Umbilical cord (tissue), 2 donors: Measurements from ENCODE around the gene CHCHD1. TPM values are rescaled to one million over a fixed set of nuclear protein-coding genes. Genes with fewer than 3 reads are reported as not detected.
"Not testable (repeated sequence)": the region's sequence is repeated elsewhere in the genome, so short reads cannot be mapped to it uniquely, and the experiment has no call there.

ENCODE experiments used
- DNase-seq: peaks from one replicate; pipeline ENCODE4 v3.0.0-alpha.2; 2015; ENCODE audit warnings: low spot score
- total RNA-seq: library from RNA; depleted of rRNA; stranded (reverse); fragments of >200 nt; gene quantifications from one replicate; pipeline ENCODE4 v1.2.3, GENCODE V29; 2014; ENCODE audit warnings: low replicate concordance; ENCODE audit not compliant: insufficient read depth

The CHCHD1 gene
- total RNA-seq, 1 donor from 2014 or later, result 21.4 TPM

DNA sequence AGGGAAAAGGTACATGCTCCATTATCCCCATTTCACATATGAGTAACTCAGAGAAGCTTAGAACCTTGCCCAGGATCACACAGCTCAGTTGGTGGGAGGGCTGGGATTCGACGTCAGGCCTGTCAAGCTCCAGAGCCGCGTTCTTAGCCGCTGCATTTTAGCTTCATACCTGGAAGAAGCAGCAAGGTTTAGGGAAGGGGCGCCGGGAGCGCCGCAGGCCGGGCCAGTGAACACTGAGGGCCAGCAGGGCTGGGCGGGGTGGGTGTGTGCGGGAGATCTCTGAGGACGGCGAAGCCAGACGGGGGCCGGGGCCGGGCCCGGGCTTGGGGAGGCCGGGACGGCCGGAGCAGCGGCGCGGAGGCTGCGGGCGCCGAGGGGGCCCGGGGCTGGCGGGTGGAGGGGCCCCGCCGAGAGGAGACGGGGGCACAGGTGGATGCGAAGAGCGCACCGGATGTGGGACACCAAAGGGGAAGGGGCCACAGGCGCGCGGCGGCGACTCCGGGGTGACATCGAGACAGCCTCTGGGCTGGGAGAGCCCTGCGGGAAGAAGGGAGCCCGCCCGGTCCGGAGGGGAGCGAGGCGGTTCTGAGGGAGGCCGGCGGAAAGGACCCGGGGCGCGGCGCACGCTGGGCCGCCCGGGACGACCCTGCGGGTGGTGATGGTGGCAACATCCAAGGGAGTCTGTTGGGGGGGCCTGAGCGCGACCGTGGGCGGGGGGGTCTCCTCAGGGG lies 29.1 kb downstream of the CHCHD1 start:
- peak; percentile 24 for DNase-seq

DNA sequence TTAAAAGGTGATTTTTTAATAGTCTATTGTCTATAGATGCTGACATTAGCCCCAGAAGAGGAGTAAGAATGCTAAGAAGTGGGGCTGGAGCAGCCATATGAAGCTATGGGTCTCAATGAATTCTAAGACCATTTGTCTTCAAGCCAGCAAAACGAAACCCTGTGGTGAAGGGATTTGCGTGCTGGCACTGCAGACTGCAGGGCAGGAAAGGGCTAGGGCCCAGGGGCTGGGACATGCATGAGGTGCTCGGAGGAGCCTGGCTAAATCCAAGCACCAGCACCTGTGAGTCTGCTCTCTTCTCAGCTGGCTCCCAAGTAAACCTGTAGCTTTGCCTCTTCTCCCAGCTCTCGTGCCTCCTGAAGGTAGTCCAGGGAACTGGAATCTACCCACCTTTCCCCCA lies 30.8 kb downstream of the CHCHD1 start:
- no peak for DNase-seq

DNA sequence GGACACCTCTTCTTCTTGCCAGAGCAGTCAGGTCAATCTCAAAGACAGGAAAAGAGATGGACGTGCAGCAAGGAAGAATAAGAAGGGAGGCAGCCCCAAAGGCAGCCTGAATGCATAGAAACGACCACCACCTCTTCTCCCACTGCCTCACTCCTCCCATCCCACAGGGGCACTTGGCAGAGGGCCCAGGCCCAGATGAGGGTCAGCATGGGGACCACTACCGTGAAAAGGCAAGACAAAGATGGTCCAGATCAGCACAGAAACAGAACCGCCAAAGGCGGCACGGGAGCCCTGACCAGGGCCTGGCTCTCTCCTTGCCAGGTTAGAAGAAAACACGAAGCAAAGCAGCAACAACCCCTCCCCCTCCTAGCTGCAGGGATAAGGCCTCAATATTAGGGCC lies 31.5 kb downstream of the CHCHD1 start:
- no peak for DNase-seq

DNA sequence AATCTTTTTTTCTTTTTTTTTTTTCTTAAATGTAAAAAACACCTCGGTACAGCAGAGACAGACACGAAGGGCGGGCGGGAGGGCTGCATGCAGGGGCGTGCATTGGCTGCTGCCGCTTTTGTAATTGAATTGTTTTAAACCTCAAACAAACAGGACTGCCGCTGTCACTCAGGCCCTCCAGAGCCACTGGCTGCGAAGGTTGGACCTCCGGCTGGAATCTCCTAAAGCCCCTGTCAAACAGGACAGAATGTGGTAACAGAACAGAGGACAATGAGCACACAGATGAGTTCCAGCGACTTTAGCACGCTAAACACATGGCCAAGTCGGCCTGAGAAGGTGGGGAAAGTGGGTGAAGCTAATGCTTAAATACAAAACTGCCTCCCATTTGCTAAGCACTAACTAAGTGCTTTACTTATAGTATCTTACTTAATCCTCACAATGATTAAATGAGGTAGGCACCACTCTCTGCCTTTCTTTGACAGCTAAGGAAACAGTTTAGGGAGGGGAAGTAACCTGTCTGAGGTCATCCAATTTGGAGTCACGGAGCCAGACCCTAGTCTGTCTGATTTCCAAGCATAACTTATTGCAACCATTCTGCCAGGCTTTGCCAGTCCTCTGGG lies 32.5 kb downstream of the CHCHD1 start:
- no peak for DNase-seq

DNA sequence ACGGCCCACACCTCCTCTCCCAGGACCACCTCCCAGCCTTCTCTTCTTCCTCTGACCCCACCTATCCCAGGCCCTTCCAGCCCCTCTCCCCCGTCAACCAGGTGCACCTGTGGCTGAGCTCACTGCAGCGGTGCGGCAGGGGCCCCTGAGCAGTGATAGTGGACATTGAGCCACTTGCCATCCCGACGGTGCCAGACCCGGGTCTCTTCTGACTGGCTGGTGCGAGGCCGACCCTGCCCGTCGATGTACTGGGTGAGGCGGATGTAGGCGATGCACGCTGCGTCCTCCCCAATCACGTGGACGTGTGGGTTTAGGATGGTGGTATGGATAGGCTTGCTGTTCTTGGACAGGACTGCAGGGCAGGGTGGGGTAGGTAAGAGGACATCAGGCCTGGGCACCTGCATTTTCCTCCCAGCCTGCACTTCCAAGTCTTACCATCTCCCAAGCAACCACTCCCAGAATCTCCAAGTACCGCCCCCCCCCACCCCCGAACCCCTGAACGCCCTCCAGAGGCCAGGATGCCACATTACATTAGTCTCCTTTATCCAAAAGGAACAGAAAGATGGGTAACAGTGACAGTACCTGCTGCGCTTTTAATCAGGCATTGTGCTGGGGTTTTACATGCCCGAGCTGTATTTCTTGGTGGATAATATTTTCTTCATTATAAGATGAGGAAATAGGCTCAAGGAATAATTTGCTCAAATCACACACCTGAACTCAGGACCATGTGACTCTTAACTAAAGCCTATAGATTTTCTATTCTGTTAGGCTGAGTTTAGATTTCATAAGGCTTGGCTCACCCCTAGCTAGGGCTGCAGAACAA lies 33.3 kb downstream of the CHCHD1 start:
- no peak for DNase-seq

DNA sequence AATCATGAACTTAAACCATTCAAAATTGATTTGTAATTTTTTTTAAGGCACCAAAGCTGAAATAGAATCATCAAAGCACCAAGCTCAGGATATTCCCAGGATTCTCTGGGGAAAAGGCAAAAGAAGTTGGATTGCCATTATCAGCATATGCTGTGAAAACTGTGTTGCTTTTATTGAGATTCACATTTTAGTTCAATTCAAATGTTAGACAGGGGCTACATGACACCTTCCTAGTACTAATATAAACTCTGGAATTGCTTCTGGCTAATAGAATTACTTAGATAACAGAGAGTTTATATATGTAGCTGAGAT lies 33.8 kb downstream of the CHCHD1 start:
- DNase-seq, result no peak

DNA sequence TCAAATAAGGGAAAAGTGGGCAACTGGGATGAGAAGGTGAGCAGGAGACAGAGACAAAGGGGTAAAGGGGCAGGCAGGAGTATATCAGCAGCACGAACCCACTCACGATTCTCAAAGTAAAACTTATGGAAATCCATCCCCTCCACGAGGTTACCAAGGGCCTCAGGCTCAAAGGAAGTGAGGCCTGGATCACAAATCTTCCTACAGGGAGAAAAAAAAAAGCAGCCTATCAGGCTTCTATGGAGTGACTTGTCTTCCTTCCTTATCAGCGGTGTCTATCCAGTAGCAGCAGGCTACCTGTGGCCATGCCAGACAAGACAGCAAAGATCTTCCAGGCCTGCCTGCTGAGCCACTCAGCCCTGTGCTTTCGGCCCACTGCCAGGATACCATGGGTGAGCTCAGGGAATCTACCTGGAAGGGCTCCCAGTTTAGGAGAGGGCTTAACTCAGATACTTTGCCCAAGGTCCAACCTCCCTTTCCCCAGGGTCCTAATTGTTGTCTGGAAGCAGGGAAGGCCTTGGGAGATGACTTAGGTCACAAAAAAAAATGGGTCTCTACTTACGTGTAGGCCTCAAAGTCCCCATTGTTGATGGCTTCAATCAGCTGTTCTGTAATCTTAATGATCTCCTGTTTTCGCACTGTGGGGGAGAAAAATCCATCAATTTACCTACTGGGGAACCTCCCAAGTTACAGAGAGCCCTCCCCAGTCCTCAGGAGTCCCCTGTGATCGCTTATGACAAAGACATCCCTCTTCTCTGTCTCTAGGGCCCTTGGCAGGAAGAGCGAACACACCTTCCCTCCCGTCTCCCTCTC lies 35.3 kb downstream of the CHCHD1 start:
- no peak for DNase-seq

DNA sequence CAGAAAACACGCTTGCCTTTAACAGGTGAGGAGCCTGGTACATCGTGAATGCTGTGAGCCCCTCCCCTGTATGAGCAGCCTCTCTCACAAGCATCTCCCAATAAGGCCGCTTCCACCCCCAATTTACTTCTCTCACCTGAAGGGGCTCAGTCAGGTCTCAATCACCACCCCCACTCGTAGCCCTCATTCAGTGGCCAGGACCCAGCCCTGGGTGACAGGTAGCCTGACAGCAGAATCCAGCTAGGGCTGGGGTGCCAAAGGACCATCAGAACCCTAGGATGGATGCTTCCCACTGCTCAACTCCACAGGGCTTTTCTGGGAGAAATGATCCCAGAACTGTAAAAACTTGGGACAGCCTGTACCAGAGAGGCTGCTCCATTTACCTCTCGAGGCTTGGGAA lies 36.0 kb downstream of the CHCHD1 start:
- DNase-seq, result no peak

DNA sequence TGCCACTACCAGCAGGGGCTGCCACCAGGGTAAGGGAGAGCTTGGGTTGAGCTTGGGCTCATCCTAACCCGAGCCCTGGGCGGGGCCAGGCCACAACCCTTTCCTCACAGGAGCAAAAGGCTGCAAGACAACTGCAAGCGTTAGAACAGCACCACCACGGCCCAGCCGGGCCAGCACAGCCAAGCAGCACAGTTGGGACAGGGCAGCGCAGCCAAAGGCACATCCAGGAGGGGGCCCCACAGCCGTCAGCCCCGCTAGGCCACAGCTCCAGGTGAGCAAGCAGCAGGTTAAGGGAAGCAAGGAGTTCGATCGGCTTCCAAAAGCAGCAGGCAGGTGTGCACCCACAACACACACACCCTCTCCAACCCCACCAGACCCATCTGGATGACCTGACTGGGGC lies 36.6 kb downstream of the CHCHD1 start:
- no peak for DNase-seq

DNA sequence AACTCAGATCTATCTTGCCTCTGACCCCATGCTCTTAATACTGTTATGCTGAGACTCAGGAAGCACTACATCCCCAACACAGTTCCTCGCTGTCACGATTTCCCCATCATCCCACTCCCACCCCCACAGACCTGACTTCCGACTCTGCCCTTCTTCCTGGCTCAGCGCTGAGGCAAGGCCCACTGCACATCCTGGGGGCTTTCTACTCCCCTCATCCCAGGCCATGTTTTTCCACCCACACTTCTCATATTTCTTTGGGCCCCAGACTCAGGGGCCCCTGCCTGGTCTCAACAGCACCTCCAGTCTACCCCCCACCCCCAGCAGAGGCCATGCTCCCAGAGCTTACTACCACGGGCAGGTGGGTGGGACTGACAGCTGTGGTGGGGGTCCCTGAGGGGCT lies 37.2 kb downstream of the CHCHD1 start:
- DNase-seq, result no peak

DNA sequence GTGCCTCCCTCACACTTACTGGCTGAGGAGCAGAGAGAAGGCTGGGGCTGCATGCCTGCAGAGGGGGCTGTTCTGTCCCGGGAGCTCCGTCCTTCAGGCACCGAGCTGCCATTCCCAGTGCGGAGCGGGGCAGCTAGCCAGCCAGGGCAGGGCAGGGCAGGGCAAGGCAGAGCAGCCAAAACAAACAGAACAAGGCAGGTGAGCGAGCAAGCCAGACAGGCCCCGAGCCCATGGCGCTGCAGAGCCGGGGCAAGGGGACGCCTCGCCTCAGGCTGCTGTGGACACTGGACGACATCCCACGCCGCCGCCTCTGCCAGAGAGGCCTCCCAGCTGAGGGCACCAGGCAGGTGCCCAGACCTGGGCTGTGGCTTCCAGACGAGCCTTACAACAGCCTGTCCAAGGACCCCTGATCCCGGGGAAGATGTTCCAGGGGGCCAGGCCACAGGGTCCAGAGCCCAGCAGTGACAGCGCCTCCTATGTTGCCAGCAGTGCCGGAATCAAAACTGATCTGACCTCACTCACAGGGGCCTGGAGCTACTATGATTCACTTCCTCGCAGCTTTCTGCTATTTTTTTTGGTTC lies 37.8 kb downstream of the CHCHD1 start:
- no peak for DNase-seq

DNA sequence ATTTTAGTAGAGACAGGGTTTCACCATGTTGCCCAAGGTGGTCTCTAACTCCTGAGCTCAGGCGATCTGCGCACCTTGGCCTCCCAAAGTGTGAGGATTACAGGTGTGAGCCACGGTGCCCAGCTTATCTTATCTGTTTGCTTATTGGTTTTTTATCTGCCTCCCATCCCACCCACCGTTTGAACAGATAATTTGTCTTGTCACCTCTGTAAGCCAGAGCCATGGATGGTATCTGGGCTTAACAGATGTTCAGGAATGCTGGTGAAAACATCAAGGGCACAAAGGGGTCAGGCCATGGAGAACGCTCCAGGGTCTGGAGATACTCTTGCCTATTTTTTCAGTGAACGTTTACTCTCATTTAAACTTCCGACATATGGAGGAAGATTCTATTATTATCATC lies 41.5 kb downstream of the CHCHD1 start:
- DNase-seq, result no peak

DNA sequence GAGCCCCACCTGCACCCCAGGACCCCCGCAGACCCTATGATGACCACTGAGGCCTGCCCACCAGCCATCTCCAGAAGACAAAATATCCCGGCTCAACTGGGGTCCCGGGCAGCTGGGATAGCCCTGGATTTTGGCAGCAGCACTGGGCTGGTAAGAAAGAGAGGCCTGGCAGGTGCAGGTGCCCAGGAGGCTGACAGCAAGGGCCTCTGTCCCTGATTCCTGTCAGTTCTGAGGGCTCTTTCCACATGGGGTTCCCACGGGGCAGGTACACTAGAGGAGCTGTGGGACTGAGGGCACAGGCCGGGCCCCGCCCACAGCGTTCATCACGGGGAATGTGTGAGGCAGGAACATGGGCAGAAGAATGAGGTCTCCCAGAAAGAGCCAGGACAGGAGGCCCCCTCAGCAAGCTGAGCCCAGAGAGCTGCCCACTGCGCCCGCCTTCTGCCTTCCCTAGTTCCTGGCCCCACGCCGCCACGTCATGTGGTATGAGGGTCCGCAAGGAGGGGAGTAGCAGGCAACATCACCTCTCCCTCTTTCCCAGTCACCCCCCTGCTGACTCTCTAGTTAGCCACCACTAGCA lies 42.4 kb downstream of the CHCHD1 start:
- no peak for DNase-seq

DNA sequence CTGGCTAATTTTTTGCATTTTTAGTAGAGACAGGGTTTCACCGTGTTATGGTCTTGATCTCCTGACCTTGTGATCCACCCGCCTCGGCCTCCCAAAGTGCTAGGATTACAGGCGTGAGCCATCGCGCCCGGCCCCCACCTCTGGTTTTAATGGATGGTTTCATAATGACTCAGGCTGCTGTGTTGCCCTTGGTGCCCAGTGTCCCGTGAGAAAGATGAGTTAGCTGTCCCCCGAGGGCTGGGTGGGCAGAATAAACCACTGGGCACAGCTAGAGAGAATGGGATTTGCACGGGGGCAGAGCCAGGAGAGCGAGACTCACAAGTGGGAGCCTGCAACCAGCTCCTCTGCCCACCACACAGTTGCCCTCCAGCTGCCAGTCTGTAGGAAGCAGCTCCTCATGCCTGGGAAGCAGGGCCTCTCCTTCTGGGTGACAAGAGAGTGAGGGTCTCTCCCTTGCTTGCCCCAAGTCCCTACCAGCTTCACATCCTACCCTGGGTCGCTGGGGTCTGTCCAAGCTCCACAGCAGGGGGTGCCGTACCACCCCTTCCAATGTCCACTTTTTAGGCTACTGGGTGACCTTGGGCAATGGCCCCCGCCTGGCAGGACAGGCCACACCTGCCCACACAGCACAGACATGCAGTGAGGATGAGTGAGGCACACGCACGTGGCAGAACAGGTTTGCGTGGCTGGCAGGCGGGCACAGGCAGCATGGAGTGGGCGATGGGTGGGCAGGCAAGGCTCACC lies 45.7 kb downstream of the CHCHD1 start:
- DNase-seq, result no peak

DNA sequence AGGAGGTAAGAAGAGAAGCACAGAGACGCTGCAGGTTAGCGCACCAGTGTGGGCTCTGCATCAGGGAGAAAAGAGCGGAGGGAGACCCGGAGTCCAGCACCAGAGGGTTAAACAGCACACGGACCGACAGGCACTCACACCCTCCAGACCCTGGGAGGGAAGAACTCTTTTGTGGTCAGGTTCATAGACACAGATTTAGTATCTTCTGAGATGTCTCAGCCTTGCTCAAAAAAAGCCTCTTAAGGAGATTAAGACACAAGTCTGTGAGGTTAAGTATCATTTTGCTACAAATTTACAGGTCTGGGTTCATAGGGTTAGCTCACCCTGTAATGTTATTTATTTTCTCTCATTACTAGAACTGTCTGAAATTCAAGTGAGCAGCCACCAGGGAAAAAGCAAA lies 46.3 kb downstream of the CHCHD1 start:
- DNase-seq, result no peak

DNA sequence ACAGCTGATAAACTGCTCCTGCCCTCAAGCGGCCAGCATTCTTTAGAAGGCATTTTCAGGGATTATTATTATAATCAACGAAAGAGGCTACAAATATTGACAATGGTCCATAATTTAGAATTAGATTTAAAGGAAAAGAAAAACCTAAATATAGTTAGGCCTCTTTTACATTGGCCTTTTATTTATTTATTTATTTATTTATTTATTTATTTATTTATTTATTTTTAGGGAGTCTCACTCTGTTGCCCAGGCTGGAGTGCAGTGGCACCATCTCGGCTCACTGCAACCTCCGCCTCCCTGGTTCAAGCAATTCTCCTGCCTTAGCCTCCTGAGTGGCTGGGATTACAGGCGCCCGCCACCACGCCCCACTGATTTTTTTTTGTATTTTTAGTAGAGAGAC lies 47.2 kb downstream of the CHCHD1 start:
- not testable (repeated sequence) for DNase-seq
